Stimulated activated naive B cell treated with anti-CD40 and anti-IgM and Interleukin-4, amounts not matched to agents 10 μg/mL and 1 μg/mL and 100 μg/mL, for 72 hours (primary cell): ENCODE measurements around the gene TMEM202.
"Not testable (repeated sequence)": the region's sequence is repeated elsewhere in the genome, so short reads cannot be mapped to it uniquely, and the experiment has no call there.

Experiments used
- ATAC-seq, 2 donors: fragments of 150-1000 bp; cut with Tn5 transposase; replicated peaks; 2 replicates each; pipeline ENCODE4 v1.10.0; 2021; ENCODE audit warnings: moderate library complexity in 1 of 2
- DNase-seq: peaks from one replicate; pipeline ENCODE4 v3.0.0; 2021
- H3K27ac Mint-ChIP-seq: one replicate; pipeline ENCODE4 v1.8.0; 2022; ENCODE audit warnings: mild to moderate bottlenecking, mixed read lengths
- H3K27me3 Mint-ChIP-seq, 2 donors: one replicate each; pipeline ENCODE4 v1.8.0; 2022; ENCODE audit warnings: mixed read lengths in 2 of 2
- H3K36me3 Mint-ChIP-seq, 2 donors: one replicate each; pipeline ENCODE4 v1.8.0; 2022; ENCODE audit warnings: mixed read lengths in 2 of 2, mild to moderate bottlenecking in 1 of 2
- H3K4me1 Mint-ChIP-seq, 2 donors: one replicate each; pipeline ENCODE4 v1.8.0; 2022; ENCODE audit warnings: mixed read lengths in 2 of 2, mild to moderate bottlenecking in 1 of 2
- H3K4me3 Mint-ChIP-seq, 2 donors: one replicate each; pipeline ENCODE4 v1.8.0; 2022; ENCODE audit warnings: mild to moderate bottlenecking in 2 of 2, mixed read lengths in 2 of 2, moderate library complexity in 1 of 2
- H3K9me3 Mint-ChIP-seq, 2 donors: one replicate each; pipeline ENCODE4 v1.8.0; 2022; ENCODE audit warnings: mixed read lengths in 2 of 2, mild to moderate bottlenecking in 1 of 2

Gene TMEM202

DNA sequence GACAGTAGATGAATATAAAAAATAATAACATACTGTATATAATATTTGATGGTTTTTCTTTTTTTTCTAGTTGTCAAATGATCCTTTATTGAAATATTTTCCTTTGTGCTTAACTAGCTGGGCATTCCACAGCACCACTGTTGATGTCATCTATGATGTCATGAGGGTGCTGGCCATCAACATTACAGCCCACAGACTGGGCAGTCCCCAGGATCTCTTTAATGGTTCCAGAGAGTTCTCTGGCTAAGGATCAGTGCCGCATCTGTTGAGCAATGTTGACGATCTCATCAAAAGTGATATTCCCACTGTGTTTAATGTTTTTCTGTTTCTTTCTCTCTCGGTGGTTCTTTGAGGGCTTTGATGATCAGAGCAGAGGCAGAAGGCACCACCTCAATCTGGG lies 19.0 kb upstream of the TMEM202 start:
- not testable (repeated sequence) for H3K4me3 Mint-ChIP-seq, H3K27ac Mint-ChIP-seq, H3K9me3 Mint-ChIP-seq, DNase-seq, ATAC-seq
- H3K27me3 Mint-ChIP-seq = peaks cover 9 to 12% of the 10 kb centered on the region in 2 donors
- H3K4me1 Mint-ChIP-seq = peaks cover 32 to 40% of the 10 kb centered on the region in 2 donors
- H3K36me3 Mint-ChIP-seq = peaks cover under 1 to 19% of the 10 kb centered on the region in 2 donors

DNA sequence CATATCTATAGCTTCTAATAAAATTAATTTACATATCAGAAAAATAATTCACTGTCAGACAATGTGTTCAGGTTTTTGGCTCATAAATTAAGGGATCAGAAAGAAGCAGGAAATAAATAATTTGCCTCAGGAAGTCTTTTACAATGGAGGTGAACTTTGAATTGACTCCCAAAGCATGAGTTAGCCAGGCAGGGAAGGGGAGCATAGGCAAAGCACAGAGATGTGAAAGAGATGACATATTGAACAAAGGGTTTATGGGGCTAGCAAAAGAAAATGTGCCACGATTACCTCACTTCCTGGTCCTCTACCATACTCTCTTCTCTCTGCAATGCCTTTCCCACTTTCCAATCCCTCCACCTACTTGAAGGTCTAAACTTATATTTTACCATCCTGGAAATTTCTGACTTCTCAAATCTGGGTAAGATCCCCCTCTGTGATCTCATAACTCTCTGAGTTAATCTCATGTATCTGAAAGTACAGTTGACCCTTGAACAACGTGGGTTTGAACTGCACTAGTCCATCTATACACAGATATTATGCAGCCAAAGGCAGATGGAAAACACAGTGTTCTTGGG lies 18.2 kb upstream of the TMEM202 start:
- Mint-ChIP-seq H3K4me1 (peaks cover 25 to 31% of the 10 kb centered on the region in 2 donors), H3K9me3 (no peaks in the 10 kb centered on the region), H3K27me3 (peaks cover 14 to 18% of the 10 kb centered on the region in 2 donors), H3K36me3 (peaks cover 0 to 12% of the 10 kb centered on the region in 2 donors), H3K27ac (no peak overlapping the region), H3K4me3 (no peak overlapping the region)
- no peak for ATAC-seq
- no peak for DNase-seq

DNA sequence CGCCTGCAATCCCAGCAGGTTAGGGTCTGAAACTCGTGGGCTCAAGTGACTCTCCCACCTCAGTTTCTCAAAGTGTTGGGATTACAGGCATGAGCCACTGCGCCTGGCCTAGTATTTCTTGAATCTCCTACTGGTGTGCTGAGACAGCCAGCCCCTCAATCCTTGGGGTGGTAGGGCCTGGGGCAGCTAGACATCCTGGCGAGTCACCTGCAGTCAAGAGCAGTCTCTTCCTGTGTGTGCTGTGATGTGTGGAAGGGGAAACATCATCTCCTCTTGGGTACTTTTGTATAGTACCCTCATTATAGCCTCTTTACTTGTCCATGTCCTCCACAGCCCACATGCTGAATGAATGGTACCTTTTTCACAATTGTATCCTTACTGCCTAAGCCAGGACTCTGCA lies 17.4 kb upstream of the TMEM202 start:
- no peak overlapping the region for H3K4me3 Mint-ChIP-seq
- H3K27ac Mint-ChIP-seq = no peak overlapping the region
- peaks cover 0 to 4% of the 10 kb centered on the region in 2 donors for H3K36me3 Mint-ChIP-seq
- peaks cover 19 to 26% of the 10 kb centered on the region in 2 donors for H3K27me3 Mint-ChIP-seq
- DNase-seq = no peak
- ATAC-seq = no peak
- H3K9me3 Mint-ChIP-seq = no peaks in the 10 kb centered on the region
- H3K4me1 Mint-ChIP-seq = peaks cover 17 to 23% of the 10 kb centered on the region in 2 donors

DNA sequence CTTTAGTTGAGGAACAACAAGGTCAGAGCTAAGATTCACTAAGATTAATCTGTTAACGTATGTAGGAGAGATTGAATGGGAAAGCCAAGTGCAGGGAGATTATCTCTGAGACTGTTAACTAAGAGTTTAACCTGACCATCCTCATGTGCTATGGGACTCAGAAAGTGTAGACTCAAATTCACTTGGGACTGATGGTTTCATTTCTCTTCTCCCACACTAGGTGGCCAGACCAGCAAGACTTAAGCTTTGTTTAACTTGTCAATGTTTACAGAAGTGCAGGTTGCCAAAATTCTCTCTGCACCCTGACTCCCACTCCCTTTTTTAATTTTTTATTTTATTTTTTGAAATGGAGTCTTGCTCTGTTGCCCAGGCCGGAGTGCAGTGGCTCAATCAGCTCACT lies 16.0 kb upstream of the TMEM202 start:
- ATAC-seq (no peak), DNase-seq (no peak)
- Mint-ChIP-seq H3K4me1 (peaks cover 11% of the 10 kb centered on the region in 2 donors), H3K4me3 (no peak overlapping the region), H3K36me3 (no peaks in the 10 kb centered on the region), H3K27ac (no peak overlapping the region), H3K27me3 (peaks cover 19 to 27% of the 10 kb centered on the region in 2 donors), H3K9me3 (no peaks in the 10 kb centered on the region)

DNA sequence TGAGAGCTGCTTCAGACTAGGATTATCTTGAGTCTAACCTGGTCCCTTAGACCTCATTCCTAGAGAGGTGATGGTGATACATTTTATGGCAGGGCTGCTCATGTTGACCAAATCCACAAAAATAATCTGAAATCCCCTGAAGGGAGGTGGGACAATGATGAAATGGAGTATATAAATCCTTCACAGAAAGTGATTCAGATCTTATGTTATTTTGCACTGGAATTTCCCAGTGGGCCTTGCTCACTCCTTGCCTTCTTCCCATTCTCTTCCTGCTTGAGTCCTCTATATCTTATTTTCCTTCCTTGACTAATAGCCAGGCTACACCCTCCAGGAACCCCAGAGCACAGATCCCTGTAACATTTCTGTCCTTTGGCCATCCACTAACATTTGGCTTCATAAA lies 10.4 kb upstream of the TMEM202 start:
- H3K4me1 Mint-ChIP-seq = no peaks in the 10 kb centered on the region
- DNase-seq (no peak), ATAC-seq (no peak)
- H3K4me3 Mint-ChIP-seq = no peak overlapping the region
- H3K27me3 Mint-ChIP-seq = peaks cover 19 to 39% of the 10 kb centered on the region in 2 donors
- H3K9me3 Mint-ChIP-seq = peaks cover 0 to 1% of the 10 kb centered on the region in 2 donors
- no peaks in the 10 kb centered on the region for H3K36me3 Mint-ChIP-seq
- H3K27ac Mint-ChIP-seq = no peak overlapping the region

DNA sequence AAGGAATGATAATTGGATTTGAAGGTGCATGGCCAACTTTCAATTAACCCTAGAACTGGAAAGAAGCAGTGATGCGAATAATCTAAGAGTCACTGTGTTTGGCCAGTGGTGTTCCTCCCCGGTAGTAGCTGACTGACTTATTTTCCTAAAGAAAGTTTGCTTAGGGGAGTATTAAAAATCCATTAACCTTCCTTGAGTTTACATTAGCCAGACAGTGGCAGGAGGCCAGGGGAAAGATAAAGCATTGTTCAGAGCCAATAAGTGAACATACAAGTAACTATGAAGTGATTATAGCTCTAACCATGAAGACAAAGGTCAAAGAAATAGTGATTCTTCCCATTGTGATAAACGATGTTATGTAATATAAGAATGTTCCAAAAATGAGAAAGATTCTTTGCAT lies 8.9 kb upstream of the TMEM202 start:
- no peak for DNase-seq
- no peak overlapping the region for H3K27ac Mint-ChIP-seq
- peaks cover 0 to 1% of the 10 kb centered on the region in 2 donors for H3K9me3 Mint-ChIP-seq
- H3K27me3 Mint-ChIP-seq = peaks cover 13 to 31% of the 10 kb centered on the region in 2 donors
- H3K4me1 Mint-ChIP-seq = no peaks in the 10 kb centered on the region
- no peak for ATAC-seq
- H3K36me3 Mint-ChIP-seq = no peaks in the 10 kb centered on the region
- no peak overlapping the region for H3K4me3 Mint-ChIP-seq

DNA sequence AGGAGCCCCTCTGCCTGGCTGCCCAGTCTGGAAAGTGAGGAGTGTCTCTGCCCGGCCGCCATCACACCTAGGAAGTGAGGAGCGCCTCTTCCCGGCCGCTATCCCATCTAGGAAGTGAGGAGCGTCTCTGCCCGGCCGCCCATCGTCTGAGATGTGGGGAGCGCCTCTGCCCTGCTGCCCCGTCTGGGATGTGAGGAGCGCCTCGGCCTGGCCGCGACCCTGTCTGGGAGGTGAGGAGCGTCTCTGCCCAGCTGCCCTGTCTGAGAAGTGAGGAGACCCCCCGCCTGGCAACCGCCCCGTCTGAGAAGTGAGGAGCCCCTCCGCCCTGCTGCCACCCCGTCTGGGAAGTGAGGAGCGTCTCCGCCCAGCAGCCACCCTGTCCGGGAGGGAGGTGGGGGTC lies 1.8 kb upstream of the TMEM202 start:
- H3K9me3 Mint-ChIP-seq, H3K36me3 Mint-ChIP-seq, DNase-seq, ATAC-seq, H3K4me1 Mint-ChIP-seq, H3K4me3 Mint-ChIP-seq, H3K27ac Mint-ChIP-seq: not testable (repeated sequence)
- peaks cover 7 to 21% of the 10 kb centered on the region in 2 donors for H3K27me3 Mint-ChIP-seq

DNA sequence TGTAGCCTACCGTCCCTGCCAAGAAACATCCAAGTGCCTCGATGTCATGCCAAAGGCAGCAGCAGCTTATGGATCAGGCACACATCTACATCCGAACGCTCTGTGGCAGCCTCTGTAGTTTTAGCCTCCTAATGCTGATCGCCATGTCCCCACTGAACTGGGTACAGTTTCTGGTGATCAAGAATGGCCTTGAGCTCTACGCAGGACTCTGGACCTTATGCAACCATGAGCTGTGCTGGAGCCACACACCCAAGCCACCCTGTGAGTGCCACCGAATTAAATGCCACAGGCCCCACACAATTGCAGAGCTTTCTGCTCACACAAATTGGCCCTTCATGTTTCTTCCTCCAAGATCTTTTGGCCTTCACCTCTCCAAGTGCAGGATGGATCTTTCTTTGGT lies 543 bp downstream of the TMEM202 start:
- Mint-ChIP-seq H3K36me3 (no peaks in the 10 kb centered on the region), H3K27me3 (peaks cover 17 to 37% of the 10 kb centered on the region in 2 donors), H3K9me3 (no peaks in the 10 kb centered on the region), H3K4me3 (no peak overlapping the region), H3K4me1 (no peaks in the 10 kb centered on the region), H3K27ac (no peak overlapping the region)
- no peak for ATAC-seq
- no peak for DNase-seq

DNA sequence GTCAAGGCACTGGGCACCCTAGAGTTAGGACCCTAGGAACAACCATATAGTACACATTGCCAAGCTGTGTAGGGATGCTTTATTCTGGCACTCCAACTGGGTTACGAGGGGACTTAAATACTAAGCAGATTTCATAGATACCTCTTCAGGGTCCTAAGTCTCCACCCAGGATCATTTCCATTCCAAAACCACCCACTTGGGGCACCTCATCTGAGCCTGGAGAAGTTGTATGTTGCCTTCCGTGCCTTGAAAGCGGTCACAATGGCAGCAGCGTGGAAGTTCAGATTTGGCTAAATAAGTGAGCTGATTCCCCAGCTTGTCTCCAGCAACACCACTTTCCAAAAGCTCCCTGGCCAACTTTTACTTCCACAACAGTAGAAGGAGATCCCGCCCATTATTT lies 4.6 kb downstream of the TMEM202 start:
- no peak overlapping the region for H3K4me3 Mint-ChIP-seq
- H3K4me1 Mint-ChIP-seq = no peaks in the 10 kb centered on the region
- peaks cover 38 to 56% of the 10 kb centered on the region in 2 donors for H3K27me3 Mint-ChIP-seq
- ATAC-seq (no peak), DNase-seq (no peak)
- no peaks in the 10 kb centered on the region for H3K9me3 Mint-ChIP-seq
- H3K27ac Mint-ChIP-seq = no peak overlapping the region
- no peaks in the 10 kb centered on the region for H3K36me3 Mint-ChIP-seq

DNA sequence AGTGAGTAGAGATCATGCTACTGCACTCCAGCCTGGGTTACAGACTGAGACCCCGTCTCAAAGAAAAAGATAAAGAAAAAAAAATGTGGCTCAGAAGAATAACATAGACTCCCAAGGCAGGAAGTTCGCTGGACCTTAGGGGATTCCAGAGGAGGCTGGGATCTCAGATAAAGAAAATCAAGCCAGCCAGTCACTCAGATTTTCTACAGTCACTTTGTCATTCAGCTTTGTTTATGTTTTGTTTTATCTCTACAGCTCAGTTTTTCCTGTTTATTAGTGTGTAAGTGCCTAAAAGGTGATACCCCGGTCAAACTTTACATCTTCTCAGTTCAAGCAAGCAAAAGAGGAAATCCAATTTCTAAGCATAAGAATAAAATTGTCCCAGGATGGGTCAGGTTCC lies 6.3 kb downstream of the TMEM202 start:
- no peak overlapping the region for H3K4me3 Mint-ChIP-seq
- no peaks in the 10 kb centered on the region for H3K4me1 Mint-ChIP-seq
- no peak overlapping the region for H3K27ac Mint-ChIP-seq
- H3K36me3 Mint-ChIP-seq = no peaks in the 10 kb centered on the region
- no peak for ATAC-seq
- peaks cover 41 to 50% of the 10 kb centered on the region in 2 donors for H3K27me3 Mint-ChIP-seq
- no peak for DNase-seq
- H3K9me3 Mint-ChIP-seq = no peaks in the 10 kb centered on the region

DNA sequence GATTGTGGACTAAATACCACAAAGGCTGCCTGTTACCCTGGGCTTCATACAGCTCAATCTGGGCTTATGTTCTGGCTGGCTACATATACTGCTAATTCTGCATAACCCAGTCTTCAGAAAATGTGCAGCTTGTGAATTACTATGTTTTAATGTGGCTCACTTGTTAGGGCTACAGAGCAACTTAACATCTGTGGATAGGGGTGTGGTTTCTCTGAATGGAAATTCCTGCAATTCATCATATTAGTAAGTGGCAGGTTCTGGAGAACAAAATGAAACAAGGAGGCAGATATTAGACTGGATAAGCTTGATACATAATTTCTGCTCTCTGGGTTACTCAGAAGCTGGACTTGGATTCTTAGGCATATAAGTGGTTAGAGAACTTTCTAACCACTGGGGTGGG lies 6.7 kb downstream of the TMEM202 start:
- ATAC-seq (no peak), DNase-seq (no peak)
- Mint-ChIP-seq H3K27me3 (peaks cover 45 to 55% of the 10 kb centered on the region in 2 donors), H3K27ac (no peak overlapping the region), H3K9me3 (no peaks in the 10 kb centered on the region), H3K4me3 (no peak overlapping the region), H3K36me3 (no peaks in the 10 kb centered on the region), H3K4me1 (no peaks in the 10 kb centered on the region)

DNA sequence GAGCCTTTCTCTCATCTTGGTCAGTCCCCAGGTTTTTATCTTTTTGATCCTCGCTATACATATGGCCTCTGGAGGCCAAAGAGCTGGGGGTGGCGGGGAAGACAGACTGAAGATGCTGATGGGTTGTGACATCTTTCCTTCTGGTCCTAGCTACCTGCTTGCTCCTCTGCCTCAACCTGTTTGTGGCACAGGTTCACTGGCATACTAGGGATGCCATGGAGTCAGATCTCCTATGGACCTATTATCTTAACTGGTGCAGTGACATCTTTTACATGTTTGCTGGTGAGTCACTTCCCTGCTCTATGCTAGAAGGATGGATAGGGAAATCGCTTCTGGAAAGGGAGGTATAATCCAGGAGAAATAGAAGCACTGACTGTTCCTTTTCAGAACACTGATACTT lies 8.8 kb downstream of the TMEM202 start:
- Mint-ChIP-seq H3K4me3 (no peak overlapping the region), H3K36me3 (no peaks in the 10 kb centered on the region), H3K27me3 (peaks cover 51 to 55% of the 10 kb centered on the region in 2 donors), H3K4me1 (no peaks in the 10 kb centered on the region), H3K9me3 (peaks cover 0 to 1% of the 10 kb centered on the region in 2 donors), H3K27ac (no peak overlapping the region)
- no peak for DNase-seq
- ATAC-seq = no peak

DNA sequence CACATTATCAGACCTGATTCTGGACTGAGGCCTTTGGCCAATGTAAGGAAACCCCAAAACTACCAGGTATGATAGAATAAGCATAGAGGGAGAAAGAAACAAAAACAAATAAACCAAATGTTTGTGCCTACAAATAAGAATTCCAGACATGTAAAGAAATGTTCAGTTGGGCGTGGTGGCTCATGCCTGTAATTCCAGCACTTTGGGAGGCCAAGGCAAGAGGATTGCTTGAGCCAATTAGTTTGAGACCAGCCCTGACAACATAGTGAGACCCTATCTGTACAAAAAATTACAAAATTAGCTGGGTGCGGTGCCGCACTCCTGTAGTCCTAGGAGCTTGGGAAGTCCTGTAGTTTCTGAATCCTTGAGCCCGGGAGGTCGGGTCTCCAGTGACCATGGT lies 13.0 kb downstream of the TMEM202 start:
- Mint-ChIP-seq H3K4me1 (no peaks in the 10 kb centered on the region), H3K36me3 (no peaks in the 10 kb centered on the region), H3K27me3 (peaks cover 28 to 33% of the 10 kb centered on the region in 2 donors), H3K27ac (no peak overlapping the region), H3K9me3 (peaks cover 0 to 1% of the 10 kb centered on the region in 2 donors), H3K4me3 (no peak overlapping the region)
- ATAC-seq (no peak), DNase-seq (no peak)

DNA sequence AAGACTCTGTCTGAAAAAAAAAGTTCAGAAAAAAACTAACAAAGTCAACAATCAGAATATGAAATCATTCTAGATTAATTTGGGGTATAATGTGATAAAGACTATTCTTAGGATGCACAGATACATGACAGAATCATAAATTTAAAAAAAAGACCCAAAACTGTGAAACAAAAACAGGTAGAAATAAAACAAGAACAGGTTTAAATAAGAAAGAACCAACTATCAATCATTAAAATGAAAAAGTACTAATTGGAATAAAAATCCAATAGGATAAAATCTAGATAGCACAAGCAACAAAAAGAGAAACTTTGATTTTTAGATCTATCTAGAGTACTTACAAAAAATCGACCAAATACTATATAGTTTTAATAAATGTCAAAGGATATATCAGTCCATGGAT lies 13.4 kb downstream of the TMEM202 start:
- peaks cover 0 to 1% of the 10 kb centered on the region in 2 donors for H3K9me3 Mint-ChIP-seq
- no peak for ATAC-seq
- no peak overlapping the region for H3K27ac Mint-ChIP-seq
- H3K36me3 Mint-ChIP-seq = no peaks in the 10 kb centered on the region
- DNase-seq = no peak
- no peak overlapping the region for H3K4me3 Mint-ChIP-seq
- no peaks in the 10 kb centered on the region for H3K4me1 Mint-ChIP-seq
- peaks cover 25 to 30% of the 10 kb centered on the region in 2 donors for H3K27me3 Mint-ChIP-seq

DNA sequence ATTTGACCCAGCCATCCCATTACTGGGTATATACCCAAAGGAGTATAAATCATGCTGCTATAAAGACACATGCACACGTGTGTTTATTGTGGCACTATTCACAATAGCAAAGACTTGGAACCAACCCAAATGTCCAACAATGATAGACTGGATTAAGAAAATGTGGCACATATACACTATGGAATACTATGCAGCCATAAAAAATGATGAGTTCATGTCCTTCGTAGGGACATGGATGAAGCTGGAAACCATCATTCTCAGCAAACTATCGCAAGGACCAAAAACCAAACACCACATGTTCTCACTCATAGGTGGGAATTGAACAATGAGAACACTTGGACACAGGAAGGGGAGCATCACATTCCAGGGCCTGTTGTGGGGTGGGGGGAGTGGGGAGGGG lies 15.2 kb downstream of the TMEM202 start:
- not testable (repeated sequence) for H3K27ac Mint-ChIP-seq, H3K36me3 Mint-ChIP-seq, H3K9me3 Mint-ChIP-seq, H3K4me1 Mint-ChIP-seq, H3K4me3 Mint-ChIP-seq, ATAC-seq, DNase-seq
- peaks cover 12 to 17% of the 10 kb centered on the region in 2 donors for H3K27me3 Mint-ChIP-seq

DNA sequence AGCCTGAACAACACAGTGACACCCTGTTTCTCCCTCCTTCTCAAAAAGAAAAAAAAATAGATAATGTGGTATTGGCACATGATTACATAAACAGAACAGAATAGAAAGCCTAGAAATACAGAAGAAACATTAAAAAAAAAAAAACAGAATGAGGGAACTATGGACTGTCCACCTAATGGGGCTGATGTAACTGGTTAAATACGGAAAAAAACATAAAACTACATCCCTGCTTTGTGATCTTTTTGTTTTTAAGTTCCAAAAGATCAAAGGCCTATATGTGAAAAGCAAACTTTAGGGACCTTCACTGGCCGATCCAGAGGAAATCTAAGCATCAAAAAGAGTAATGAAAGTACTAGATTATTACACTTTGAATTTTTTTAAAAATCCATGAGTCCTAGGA lies 17.2 kb downstream of the TMEM202 start:
- peaks cover 0 to 1% of the 10 kb centered on the region in 2 donors for H3K9me3 Mint-ChIP-seq
- H3K4me1 Mint-ChIP-seq = no peaks in the 10 kb centered on the region
- H3K4me3 Mint-ChIP-seq = no peak overlapping the region
- no peak overlapping the region for H3K27ac Mint-ChIP-seq
- no peaks in the 10 kb centered on the region for H3K36me3 Mint-ChIP-seq
- DNase-seq (no peak), ATAC-seq (no peak)
- H3K27me3 Mint-ChIP-seq = peaks cover 6 to 9% of the 10 kb centered on the region in 2 donors
